AG04449 (cell line): Measurements from ENCODE around the gene PRKAR2A.
A peak's percentile ranks its signal among the peaks of the same experiment; 100 is the strongest.
"Not testable (repeated sequence)": the region's sequence is repeated elsewhere in the genome, so short reads cannot be mapped to it uniquely, and the experiment has no call there.

Experiments used
- CTCF ChIA-PET: fragments of 350-600 bp; formaldehyde crosslinking; extraction: SDS; loops from one replicate; lab custom pipeline; 2021; ENCODE audit warnings: antibody characterized with exemption; lab: Yijun Ruan, JAX
- POLR2A ChIA-PET: fragments of 400-600, 350-600 bp; formaldehyde crosslinking; extraction: SDS; loops from one replicate; lab custom pipeline; 2020; ENCODE audit warnings: antibody characterized with exemption, inconsistent platforms; lab: Yijun Ruan, JAX
- DNase-seq: peaks from one replicate; pipeline ENCODE4 v3.0.0-alpha.2; 2010; ENCODE audit warnings: low read depth, low spot score
- H3K4me3 ChIP-seq: 2 replicates; pipeline ENCODE4 v1.5.1; 2011; ENCODE audit warnings: low read depth, mild to moderate bottlenecking, control low read depth, low read length
- CTCF ChIP-seq: IDR thresholded peaks from one replicate; pipeline ENCODE4 v1.5.1; 2011; ENCODE audit warnings: mild to moderate bottlenecking, moderate library complexity, low read length, control low read depth, inconsistent platforms; ENCODE audit not compliant: insufficient read depth; ENCODE audit errors: missing control alignments

PRKAR2A gene

GRCh38 chr3:48739955-48740823, 107.5 kb downstream of the PRKAR2A start:
- ChIA-PET POLR2A (interaction anchor here (0.9 to 1.4 kb wide), 2 partner anchors 23 to 282 kb away, joined by 4 read pairs; partner anchors contain the start of gene NDUFAF3), CTCF (interaction anchor here (0.7 to 10.0 kb wide), 48 partner anchors 8 to 465 kb away, joined by 3 to 194 read pairs (median 5); partner anchors contain the start of genes IP6K2, NCKIPSD, SLC25A20 and SLC26A6)
- peak; percentile 92 for TF ChIP-seq CTCF
- DNase-seq: no peak
- no peak overlapping the region for H3K4me3 ChIP-seq

GRCh38 chr3:48739617-48739954, 108.1 kb downstream of the PRKAR2A start:
- POLR2A ChIA-PET: interaction anchor here (1.4 kb wide), 1 partner anchor 282 kb away, joined by 4 read pairs; the partner anchor contains the start of gene NDUFAF3
- DNase-seq: no peak
- no peak overlapping the region for H3K4me3 ChIP-seq
- TF ChIP-seq CTCF: no peak
- CTCF ChIA-PET: interaction anchor here (0.7 to 10.0 kb wide), 46 partner anchors 8 to 465 kb away, joined by 3 to 194 read pairs (median 4); partner anchors contain the start of genes IP6K2, NCKIPSD, SLC25A20 and SLC26A6

- ChIA-PET CTCF (interaction anchor here (0.7 to 10.0 kb wide), 40 partner anchors 7 to 339 kb away, joined by 3 to 194 read pairs (median 5); partner anchors contain the start of genes IP6K2, NCKIPSD, SLC25A20 and SLC26A6), POLR2A (interaction anchor here (1.4 kb wide), 1 partner anchor 283 kb away, joined by 4 read pairs; the partner anchor contains the start of gene NDUFAF3)
- DNase-seq: no peak
- no peak overlapping the region for H3K4me3 ChIP-seq
- TF ChIP-seq CTCF: no peak
Observed at GRCh38 chr3:48738926-48739616, 108.6 kb downstream of the PRKAR2A start.

GRCh38 chr3:48738144-48738536, 109.5 kb downstream of the PRKAR2A start:
- POLR2A ChIA-PET: interaction anchor here (0.6 kb wide), 1 partner anchor 292 kb away, joined by 4 read pairs; no protein-coding TSS in a partner anchor
- DNase-seq: no peak
- no peak overlapping the region for H3K4me3 ChIP-seq
- no peak for TF ChIP-seq CTCF
- CTCF ChIA-PET: interaction anchor here (0.7 to 10.0 kb wide), 8 partner anchors 10 to 269 kb away, joined by 4 to 194 read pairs (median 15); partner anchors contain the start of genes IP6K2, SLC25A20 and WDR6

- CTCF ChIA-PET: interaction anchor here (1.3 to 10.0 kb wide), 6 partner anchors 7 to 274 kb away, joined by 3 to 194 read pairs (median 6); partner anchors contain the start of gene IP6K2
- H3K4me3 ChIP-seq, POLR2A ChIA-PET, DNase-seq: not testable (repeated sequence)
Observed at GRCh38 chr3:48735075-48735767, 112.5 kb downstream of the PRKAR2A start.

GRCh38 chr3:48734541-48734940, 113.1 kb downstream of the PRKAR2A start:
- POLR2A ChIA-PET, DNase-seq, H3K4me3 ChIP-seq, CTCF ChIA-PET: not testable (repeated sequence)

- POLR2A ChIA-PET, H3K4me3 ChIP-seq, DNase-seq: not testable (repeated sequence)
- CTCF ChIA-PET: interaction anchor here (1.1 kb wide), 1 partner anchor 14 kb away, joined by 3 read pairs; no protein-coding TSS in a partner anchor
Observed at GRCh38 chr3:48733752-48734518, 113.7 kb downstream of the PRKAR2A start.
